H1 (cell line): ENCODE results near the gene MLANA. TPM values are rescaled to one million over a fixed set of nuclear protein-coding genes. Genes with fewer than 3 reads are reported as not detected.

Experiments used
- CTCF ChIA-PET: fragments of 300-600 bp; sonication (Branson Sonifier 250); formaldehyde crosslinking; loops from one replicate; lab custom pipeline; 2021; ENCODE audit not compliant: partially characterized antibody; lab: Charles Lee
- POLR2A ChIA-PET: fragments of 300-600 bp; sonication (Branson Sonifier 250); formaldehyde crosslinking; loops from one replicate; lab custom pipeline; 2021; ENCODE audit warnings: inconsistent platforms; ENCODE audit not compliant: partially characterized antibody; lab: Charles Lee
- DNase-seq, 2 experiments: peaks; one replicate each; pipeline versions ENCODE4 v3.0.0 to v3.0.0-alpha.2; 2010 to 2022; ENCODE audit warnings: low spot score in 2 of 2, low read depth in 1 of 2, mixed read lengths in 1 of 2
- FAIRE-seq: peaks from 2 replicates; lab custom pipeline; 2011; peaks lifted over from hg19 to GRCh38; lab: Jason Lieb, UNC
- H2AFZ ChIP-seq: 2 replicates; pipeline ENCODE4 v1.8.1; 2012; ENCODE audit warnings: low read length, inconsistent platforms
- H2AK5ac ChIP-seq: 2 replicates; pipeline ENCODE4 v1.6.1; 2013; ENCODE audit warnings: low read depth, low read length
- H2BK120ac ChIP-seq: replicated peaks from 2 replicates; pipeline ENCODE3; 2013; ENCODE audit warnings: low read depth, low read length, inconsistent platforms
- H2BK12ac ChIP-seq: 2 replicates; pipeline ENCODE4 v1.6.1; 2013; ENCODE audit warnings: low read depth, low read length
- H2BK15ac ChIP-seq: 2 replicates; pipeline ENCODE4 v1.6.1; 2013; ENCODE audit warnings: low read length
- H2BK20ac ChIP-seq: 2 replicates; pipeline ENCODE4 v1.6.1; 2013; ENCODE audit warnings: low read length
- H2BK5ac ChIP-seq: 2 replicates; pipeline ENCODE4 v1.6.1; 2013; ENCODE audit warnings: low read depth, low read length
- H3K14ac ChIP-seq: 2 replicates; pipeline ENCODE4 v1.6.1; 2013; ENCODE audit warnings: inconsistent platforms; ENCODE audit not compliant: insufficient read length
- H3K18ac ChIP-seq: 2 replicates; pipeline ENCODE4 v1.6.1; 2013; ENCODE audit warnings: low read length; ENCODE audit errors: extremely low read depth
- H3K23ac ChIP-seq: 2 replicates; pipeline ENCODE4 v1.6.1; 2013; ENCODE audit warnings: inconsistent platforms; ENCODE audit not compliant: insufficient read length
- H3K23me2 ChIP-seq: 2 replicates; pipeline ENCODE4 v1.6.1; 2013; ENCODE audit warnings: low read depth, low read length
- H3K27ac ChIP-seq: 2 replicates; pipeline ENCODE4 v1.6.1; 2011; ENCODE audit warnings: low read depth, low read length, inconsistent platforms
- H3K27me3 ChIP-seq, 4 experiments: replicated peaks in 1 of 4; 1 replicate in 1 of 4; 2 replicates in 3 of 4; pipeline versions ENCODE4 v1.6.1 to v1.8.1; 2011 to 2013; ENCODE audit warnings: low read length in 3 of 4, mild to moderate bottlenecking in 3 of 4, inconsistent platforms in 2 of 4, mixed read lengths in 2 of 4, moderate library complexity in 1 of 4; ENCODE audit not compliant: control insufficient read depth in 3 of 4, insufficient read depth in 3 of 4; ENCODE audit errors: extremely low read depth in 1 of 4
- H3K36me3 ChIP-seq, 4 experiments: 2 replicates each; pipeline versions ENCODE4 v1.6.1 to v1.8.1; 2011 to 2013; ENCODE audit warnings: mild to moderate bottlenecking in 4 of 4, low read length in 3 of 4, moderate library complexity in 2 of 4, control low read depth in 1 of 4, inconsistent platforms in 1 of 4; ENCODE audit not compliant: insufficient read depth in 4 of 4, control insufficient read depth in 2 of 4
- H3K4ac ChIP-seq: replicated peaks from 2 replicates; pipeline ENCODE3; 2013; ENCODE audit warnings: low read length, low read depth, mixed read lengths, inconsistent platforms; ENCODE audit not compliant: insufficient read length
- H3K4me1 ChIP-seq, 4 experiments: replicated peaks in 1 of 4; 1 replicate in 1 of 4; 2 replicates in 3 of 4; pipeline versions ENCODE4 v1.6.1 to v1.8.1; 2011 to 2013; ENCODE audit warnings: low read length in 3 of 4, inconsistent platforms in 2 of 4, mixed read lengths in 1 of 4; ENCODE audit not compliant: insufficient read depth in 4 of 4, control insufficient read depth in 3 of 4
- H3K4me2 ChIP-seq, 2 experiments: 2 replicates each; pipeline versions ENCODE4 v1.6.1 to v1.8.1; 2011 to 2013; ENCODE audit warnings: low read depth in 2 of 2, low read length in 2 of 2, control low read depth in 1 of 2, inconsistent platforms in 1 of 2, mild to moderate bottlenecking in 1 of 2; ENCODE audit not compliant: insufficient read depth in 1 of 2
- H3K4me3 ChIP-seq, 4 experiments: fragments of 200-600, 300-600 bp in 1 of 4; sonication (generic), shearing (Covaris generic), sonication (Bioruptor Twin) in 1 of 4; 2 replicates each; pipeline versions ENCODE4 v1.5.1 to v1.8.1; 2011 to 2016; ENCODE audit warnings: low read length in 4 of 4, low read depth in 3 of 4, control low read depth in 2 of 4, inconsistent platforms in 2 of 4, mild to moderate bottlenecking in 2 of 4, mixed read lengths in 1 of 4, moderate library complexity in 1 of 4; ENCODE audit not compliant: insufficient read depth in 2 of 4; ENCODE audit errors: extremely low read depth in 1 of 4
- H3K56ac ChIP-seq: replicated peaks from 2 replicates; pipeline ENCODE3; 2013; ENCODE audit warnings: low read depth, mild to moderate bottlenecking, mixed read lengths, low read length, inconsistent platforms; ENCODE audit not compliant: insufficient read length
- H3K79me1 ChIP-seq: 2 replicates; pipeline ENCODE4 v1.6.1; 2013; ENCODE audit warnings: low read depth, low read length, control low read depth
- H3K79me2 ChIP-seq, 2 experiments: 2 replicates each; pipeline versions ENCODE4 v1.6.1 to v1.8.1; 2012 to 2013; ENCODE audit warnings: low read length in 2 of 2, mild to moderate bottlenecking in 2 of 2, inconsistent platforms in 1 of 2; ENCODE audit not compliant: insufficient read depth in 2 of 2, control insufficient read depth in 1 of 2
- H3K9ac ChIP-seq, 4 experiments: replicated peaks in 1 of 4; 1 replicate in 1 of 4; 2 replicates in 3 of 4; pipeline versions ENCODE4 v1.6.1 to v1.8.1; 2011 to 2013; ENCODE audit warnings: low read depth in 3 of 4, low read length in 3 of 4, control low read depth in 2 of 4, mild to moderate bottlenecking in 2 of 4, moderate library complexity in 2 of 4, inconsistent platforms in 1 of 4; ENCODE audit errors: extremely low read depth in 1 of 4
- H3K9me3 ChIP-seq, 2 experiments: 2 replicates each; pipeline versions ENCODE4 v1.6.1 to v1.8.1; 2012 to 2013; ENCODE audit warnings: mild to moderate bottlenecking in 2 of 2, moderate library complexity in 2 of 2, control low read depth in 1 of 2, inconsistent platforms in 1 of 2, low read depth in 1 of 2, low read length in 1 of 2, mixed read lengths in 1 of 2; ENCODE audit not compliant: insufficient read depth in 2 of 2
- H4K20me1 ChIP-seq, 2 experiments: replicated peaks in 1 of 2; 2 replicates each; pipeline versions ENCODE3 to v1.8.1; 2011 to 2013; ENCODE audit warnings: inconsistent platforms in 2 of 2, low read length in 2 of 2, mild to moderate bottlenecking in 1 of 2; ENCODE audit not compliant: insufficient read depth in 2 of 2, control insufficient read depth in 1 of 2
- H4K5ac ChIP-seq: 2 replicates; pipeline ENCODE4 v1.6.1; 2013; ENCODE audit warnings: low read length, low read depth, mixed read lengths, inconsistent platforms; ENCODE audit not compliant: insufficient read length
- H4K8ac ChIP-seq: 2 replicates; pipeline ENCODE4 v1.8.0; 2013; ENCODE audit warnings: mild to moderate bottlenecking, moderate library complexity, low read length, inconsistent platforms; ENCODE audit not compliant: insufficient read depth; ENCODE audit errors: extremely low read depth
- H4K91ac ChIP-seq: replicated peaks from 2 replicates; pipeline ENCODE3; 2013; ENCODE audit warnings: low read length, mixed read lengths, inconsistent platforms; ENCODE audit not compliant: insufficient read length
- CBX5 ChIP-seq: fragments of 300-800, 300-1000 bp; sonication (generic); IDR thresholded peaks from 2 replicates; pipeline ENCODE4 v1.7.1; 2016; ENCODE audit warnings: antibody characterized with exemption, low read length, low read depth
- CEBPB ChIP-seq: IDR thresholded peaks from 2 replicates; pipeline ENCODE4 v1.6.1; 2012; ENCODE audit warnings: low read depth, low read length
- CHD1 ChIP-seq: IDR thresholded peaks from 2 replicates; pipeline ENCODE4 v1.6.1; 2012; ENCODE audit warnings: low read depth, low read length, improper control_type of control experiment
- CHD2 ChIP-seq: IDR thresholded peaks from 2 replicates; pipeline ENCODE4 v1.6.1; 2012; ENCODE audit warnings: low read length, improper control_type of control experiment
- POLR2AphosphoS5 ChIP-seq: IDR thresholded peaks from 2 replicates; pipeline ENCODE4 v1.6.1; 2011; ENCODE audit warnings: low read depth, low read length
- RBBP5 ChIP-seq: IDR thresholded peaks from 2 replicates; pipeline ENCODE4 v1.7.1; 2012; ENCODE audit warnings: low read depth, mild to moderate bottlenecking, inconsistent platforms, low read length, moderate library complexity, borderline replicate concordance
- RNF2 ChIP-seq: fragments of 200-900, 300-1000 bp; sonication (generic); IDR thresholded peaks from 2 replicates; pipeline ENCODE4 v1.7.1; 2016; ENCODE audit warnings: borderline replicate concordance, low read depth, mild to moderate bottlenecking, antibody characterized with exemption, low read length; ENCODE audit not compliant: poor library complexity, severe bottlenecking; ENCODE audit errors: missing control alignments
- SP4 ChIP-seq: IDR thresholded peaks from 2 replicates; pipeline ENCODE4 v1.6.1; 2012; ENCODE audit warnings: low read length, inconsistent platforms
- WGBS, 2 experiments: shearing (Covaris generic) in 1 of 2; methylation state at CpG; one replicate each; pipeline versions ENCODE4 v1.1.6 to v1.1.7; 2013 to 2015; ENCODE audit warnings: low lambda C conversion rate in 2 of 2, mixed read lengths in 2 of 2, inconsistent platforms in 1 of 2, low coverage in 1 of 2, missing lambda C conversion rate in 1 of 2; ENCODE audit not compliant: insufficient replicate concordance in 2 of 2, insufficient coverage in 1 of 2, insufficient read length in 1 of 2; ENCODE audit errors: extremely low coverage in 1 of 2, missing lambda C conversion rate in 1 of 2; 5-methylcytosine and 5-hydroxymethylcytosine counted together
- polyA plus RNA-seq, 7 experiments: library from polyadenylated mRNA; depleted of rRNA in 3 of 7; stranded (reverse) in 5 of 7; unstranded in 2 of 7; fragments of >200 nt in 5 of 7; fragments of 200-250 nt in 2 of 7; gene quantifications; 1 replicate in 5 of 7; 2 replicates in 1 of 7; 4 replicates in 1 of 7; pipeline versions ENCODE4 v1.2.1 to v1.2.3, GENCODE V29; 2011 to 2013; ENCODE audit warnings: missing spikeins in 2 of 7, mixed read lengths in 2 of 7
- total RNA-seq: library from RNA; stranded (reverse); fragmentation: NEBNext Ultra II Directional; extraction: Animal tissue kit (Norgen Biotek cat#: 25700); gene quantifications from 2 replicates; pipeline ENCODE4 v1.2.1, GENCODE V29; 2021
- TF ChIP-seq, protein P1 (sequence below): IDR thresholded peaks from 2 replicates; pipeline ENCODE4 v1.6.1; 2011; ENCODE audit warnings: low read length, improper control_type of control experiment

MLANA gene
- total and polyA plus RNA-seq, 2 of the 8 experiments (the other 6 are each of a cell fraction or from before 2014, with no cell fraction given), result not detected

DNA sequence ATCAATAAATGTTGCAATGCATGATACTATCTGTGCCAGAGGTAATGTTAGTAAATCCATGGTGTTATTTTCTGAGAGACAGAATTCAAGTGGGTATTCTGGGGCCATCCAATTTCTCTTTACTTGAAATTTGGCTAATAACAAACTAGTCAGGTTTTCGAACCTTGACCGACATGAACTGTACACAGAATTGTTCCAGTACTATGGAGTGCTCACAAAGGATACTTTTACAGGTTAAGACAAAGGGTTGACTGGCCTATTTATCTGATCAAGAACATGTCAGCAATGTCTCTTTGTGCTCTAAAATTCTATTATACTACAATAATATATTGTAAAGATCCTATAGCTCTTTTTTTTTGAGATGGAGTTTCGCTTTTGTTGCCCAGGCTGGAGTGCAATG is 18.2 kb downstream of the MLANA start:
- ChIA-PET POLR2A (interaction anchor here (0.6 kb wide), 1 partner anchor 9 kb away, joined by 3 read pairs; no protein-coding TSS in a partner anchor), CTCF (interaction anchor here (1.4 to 1.5 kb wide), 2 partner anchors 10 to 198 kb away, joined by 4 to 5 read pairs; no protein-coding TSS in a partner anchor)
- Histone ChIP-seq H2AK5ac (no peak overlapping the region), H3K4ac (no peak overlapping the region), H3K18ac (no peak overlapping the region), H4K8ac (no peak overlapping the region), H3K79me1 (no peaks in the 10 kb centered on the region), H3K27ac (no peak overlapping the region), H2BK5ac (no peak overlapping the region), H4K20me1 (no peaks in the 10 kb centered on the region), H3K9ac (no peak overlapping the region), H3K23ac (no peak overlapping the region), H2BK120ac (no peak overlapping the region), H3K4me3 (no peak overlapping the region), H2BK12ac (no peak overlapping the region), H2BK15ac (no peak overlapping the region), H3K79me2 (no peaks in the 10 kb centered on the region), H4K91ac (no peak overlapping the region), H4K5ac (no peak overlapping the region), H3K23me2 (no peaks in the 10 kb centered on the region), H2AFZ (no peak overlapping the region), H3K27me3 (no peaks in the 10 kb centered on the region), H3K4me1 (no peaks in the 10 kb centered on the region), H3K36me3 (no peaks in the 10 kb centered on the region), H3K9me3 (no peaks in the 10 kb centered on the region), H3K56ac (no peak overlapping the region), H3K14ac (no peak overlapping the region), H2BK20ac (no peak overlapping the region), H3K4me2 (no peak overlapping the region)
- WGBS, 2 experiments, result 89% methylated on average over 3 of the region's 3 CpGs; no CpG with 5 or more reads in 1 of the 2 experiments
- FAIRE-seq (no peak), DNase-seq (no peak)
- TF ChIP-seq RNF2 (no peak), RBBP5 (no peak), POLR2AphosphoS5 (no peak), CHD2 (no peak), CEBPB (no peak), SP4 (no peak), CBX5 (no peak), CHD1 (no peak)
- TF ChIP-seq, protein P1, sequence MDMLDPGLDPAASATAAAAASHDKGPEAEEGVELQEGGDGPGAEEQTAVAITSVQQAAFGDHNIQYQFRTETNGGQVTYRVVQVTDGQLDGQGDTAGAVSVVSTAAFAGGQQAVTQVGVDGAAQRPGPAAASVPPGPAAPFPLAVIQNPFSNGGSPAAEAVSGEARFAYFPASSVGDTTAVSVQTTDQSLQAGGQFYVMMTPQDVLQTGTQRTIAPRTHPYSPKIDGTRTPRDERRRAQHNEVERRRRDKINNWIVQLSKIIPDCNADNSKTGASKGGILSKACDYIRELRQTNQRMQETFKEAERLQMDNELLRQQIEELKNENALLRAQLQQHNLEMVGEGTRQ, result no peak
